ENCODE measurements around the gene LIG3.
A peak's percentile ranks its signal among the peaks of the same experiment; 100 is the strongest.
"Not testable (repeated sequence)": the region's sequence is repeated elsewhere in the genome, so short reads cannot be mapped to it uniquely, and the experiment has no call there.

LIG3 gene

GRCh38 chr17:35045458-35045979 is 65.2 kb downstream of the LIG3 start:
- not testable (repeated sequence) for DNase-seq

- no peak for DNase-seq
These were observed 65.9 kb downstream of the LIG3 start for GRCh38 chr17:35046245-35046644.

- DNase-seq, result no peak
These were observed 66.5 kb downstream of the LIG3 start for GRCh38 chr17:35046740-35047283.

GRCh38 chr17:35048685-35049379 is 68.5 kb downstream of the LIG3 start:
- DNase-seq, result no peak

- no peak for DNase-seq
These were observed 69.9 kb downstream of the LIG3 start for GRCh38 chr17:35050170-35050569.

GRCh38 chr17:35051183-35051578 is 70.9 kb downstream of the LIG3 start:
- no peak for DNase-seq

GRCh38 chr17:35051579-35052240 is 71.4 kb downstream of the LIG3 start:
- no peak for DNase-seq

- DNase-seq, result peak; percentile 46
These were observed 71.9 kb downstream of the LIG3 start for GRCh38 chr17:35052241-35052610.

- DNase-seq, result peak; percentile 39
These were observed 72.5 kb downstream of the LIG3 start for GRCh38 chr17:35052780-35053179.

- no peak for DNase-seq
These were observed 72.9 kb downstream of the LIG3 start for GRCh38 chr17:35053204-35053603.

GRCh38 chr17:35056013-35056412 is 75.7 kb downstream of the LIG3 start:
- DNase-seq, result peak; percentile 61

- DNase-seq, result no peak
These were observed 77.1 kb downstream of the LIG3 start for GRCh38 chr17:35057332-35057915.

Measured in kidney glomerular epithelial cell (primary cell).